GM12891 (cell line): Measurements from ENCODE around the gene POLR2E.

Source experiments
- DNase-seq: peaks from one replicate; pipeline ENCODE4 v3.0.0; 2011; ENCODE audit warnings: low spot score; ENCODE audit not compliant: insufficient read length
- FAIRE-seq: peaks from 2 replicates; lab custom pipeline; 2011; peaks lifted over from hg19 to GRCh38; lab: Jason Lieb, UNC
- PAX5 ChIP-seq: IDR thresholded peaks from 2 replicates; pipeline ENCODE4 v1.6.1; 2011; ENCODE audit warnings: low read length, moderate library complexity, mild to moderate bottlenecking; ENCODE audit not compliant: insufficient read depth, severe bottlenecking
- POLR2A ChIP-seq: IDR thresholded peaks from 2 replicates; pipeline ENCODE4 v1.6.1; 2011; ENCODE audit warnings: low read depth, low read length, control low read depth
- POLR2AphosphoS5 ChIP-seq: IDR thresholded peaks from 2 replicates; pipeline ENCODE4 v1.6.1; 2011; ENCODE audit warnings: low read depth, low read length, control low read depth
- POU2F2 ChIP-seq: IDR thresholded peaks from 2 replicates; pipeline ENCODE4 v1.6.1; 2011; ENCODE audit warnings: low read depth, mild to moderate bottlenecking, control low read depth, low read length, moderate library complexity
- SPI1 ChIP-seq: IDR thresholded peaks from 2 replicates; pipeline ENCODE4 v1.6.1; 2011; ENCODE audit warnings: low read depth, low read length, control low read depth
- TAF1 ChIP-seq: IDR thresholded peaks from 2 replicates; pipeline ENCODE4 v1.6.1; 2011; ENCODE audit warnings: low read depth, low read length, control low read depth

POLR2E gene

DNA sequence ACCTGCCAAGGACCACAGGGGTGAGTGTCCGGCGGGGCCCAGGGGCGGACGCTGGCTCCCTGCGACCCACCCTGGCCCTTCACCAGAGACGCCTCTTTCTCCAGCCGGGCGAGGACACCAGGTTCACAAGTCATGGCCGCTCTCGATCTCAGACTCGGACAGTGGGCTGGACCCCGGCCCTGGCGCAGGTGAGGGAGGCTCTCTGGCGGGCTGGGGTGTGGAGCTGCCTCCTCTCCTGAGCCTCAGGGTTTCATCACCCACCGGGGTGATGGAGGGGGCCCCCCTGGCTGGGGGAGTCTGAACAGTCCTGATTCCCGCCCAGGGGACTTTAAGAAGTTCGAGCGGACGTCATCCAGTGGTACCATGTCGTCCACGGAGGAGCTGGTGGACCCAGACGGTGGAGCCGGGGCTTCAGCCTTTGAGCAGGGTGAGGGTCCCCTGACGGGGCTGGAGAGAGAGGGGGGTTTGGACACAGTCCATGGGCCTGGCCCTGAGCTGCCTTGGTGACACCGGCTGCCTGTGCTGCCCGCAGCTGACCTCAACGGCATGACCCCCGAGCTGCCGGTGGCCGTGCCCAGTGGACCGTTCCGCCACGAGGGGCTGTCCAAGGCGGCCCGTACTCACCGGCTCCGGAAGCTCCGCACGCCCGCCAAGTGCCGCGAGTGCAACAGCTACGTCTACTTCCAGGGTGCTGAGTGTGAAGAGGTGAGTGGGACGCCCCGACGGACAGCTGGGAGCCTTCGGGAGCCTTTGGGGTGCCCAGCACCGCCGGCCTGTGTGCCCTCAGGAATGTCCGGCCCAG lies 14.6 kb downstream of the POLR2E start:
- no peak for TF ChIP-seq TAF1
- no peak; the same call in 1 of the 2 replicates for TF ChIP-seq POLR2AphosphoS5
- TF ChIP-seq POU2F2, result no peak
- TF ChIP-seq SPI1, result no peak
- no peak for TF ChIP-seq POLR2A
- TF ChIP-seq PAX5, result no peak
- DNase-seq (no peak), FAIRE-seq (no peak)

DNA sequence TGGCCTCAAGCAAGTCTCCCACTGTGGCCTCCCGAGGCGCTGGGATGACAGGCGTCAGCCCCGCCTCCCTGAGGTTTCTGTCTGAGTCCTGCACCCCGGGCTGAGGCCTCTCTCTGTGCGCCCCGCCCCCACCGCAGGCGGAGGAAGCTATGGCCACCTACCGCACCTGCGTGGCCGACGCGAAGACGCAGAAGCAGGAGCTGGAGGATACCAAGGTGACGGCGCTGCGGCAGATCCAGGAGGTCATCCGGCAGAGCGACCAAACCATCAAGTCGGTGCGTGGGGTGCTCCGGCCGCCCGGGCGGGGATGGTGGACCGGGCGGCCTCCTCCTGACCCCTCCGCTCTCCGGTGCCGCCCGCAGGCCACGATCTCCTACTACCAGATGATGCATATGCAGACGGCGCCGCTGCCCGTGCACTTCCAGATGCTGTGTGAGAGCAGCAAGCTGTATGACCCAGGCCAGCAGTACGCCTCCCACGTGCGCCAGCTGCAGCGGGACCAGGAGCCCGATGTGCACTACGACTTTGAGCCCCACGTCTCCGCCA lies 15.5 kb downstream of the POLR2E start:
- DNase-seq (no peak), FAIRE-seq (no peak)
- TF ChIP-seq SPI1 (no peak), POU2F2 (no peak), PAX5 (no peak), TAF1 (no peak), POLR2AphosphoS5 (no peak), POLR2A (no peak)

DNA sequence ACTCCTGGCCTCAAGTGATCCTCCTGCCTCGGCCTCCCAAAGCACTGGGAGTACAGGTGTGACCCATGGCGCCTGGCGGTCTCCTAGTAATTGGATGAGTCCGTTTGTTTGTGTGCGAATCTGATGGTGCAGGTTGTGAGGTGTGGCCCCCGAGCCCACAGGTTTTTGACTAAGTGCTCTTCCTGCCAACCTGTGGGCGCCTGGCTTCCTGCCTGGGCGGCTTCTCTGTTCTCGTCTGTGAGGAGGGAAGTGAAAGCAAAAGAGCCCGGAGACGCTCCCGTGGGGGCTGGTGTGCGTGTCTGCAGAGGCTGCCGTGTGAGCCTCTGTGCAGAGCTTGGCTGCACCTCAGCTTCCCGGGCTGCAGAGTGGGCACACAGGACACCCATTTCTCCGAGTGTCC lies 18.2 kb downstream of the POLR2E start:
- DNase-seq, result peak; percentile 95
- FAIRE-seq, result peak; percentile 88
- TF ChIP-seq POLR2AphosphoS5 (no peak), POU2F2 (no peak), TAF1 (no peak), PAX5 (peak; percentile 49), SPI1 (peak; percentile 97)

DNA sequence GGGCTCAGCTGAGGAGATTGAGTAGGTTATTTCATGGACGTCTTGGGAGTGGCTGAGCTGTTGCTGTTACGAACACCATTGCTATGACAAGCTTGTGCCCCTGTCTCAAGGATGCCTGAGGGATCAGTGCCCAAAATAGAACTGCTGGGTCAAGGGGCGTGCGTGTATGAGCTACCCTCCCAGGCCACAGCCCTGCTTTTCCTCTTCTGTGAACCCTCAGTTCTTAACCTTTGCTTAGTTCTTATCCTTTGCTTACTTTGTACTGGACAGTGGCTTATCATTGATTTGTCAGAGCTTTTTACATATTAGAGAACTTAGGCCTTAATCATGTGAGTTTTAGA lies 19.2 kb downstream of the POLR2E start:
- no peak for DNase-seq
- TF ChIP-seq PAX5, result no peak
- no peak for TF ChIP-seq TAF1
- FAIRE-seq, result no peak

DNA sequence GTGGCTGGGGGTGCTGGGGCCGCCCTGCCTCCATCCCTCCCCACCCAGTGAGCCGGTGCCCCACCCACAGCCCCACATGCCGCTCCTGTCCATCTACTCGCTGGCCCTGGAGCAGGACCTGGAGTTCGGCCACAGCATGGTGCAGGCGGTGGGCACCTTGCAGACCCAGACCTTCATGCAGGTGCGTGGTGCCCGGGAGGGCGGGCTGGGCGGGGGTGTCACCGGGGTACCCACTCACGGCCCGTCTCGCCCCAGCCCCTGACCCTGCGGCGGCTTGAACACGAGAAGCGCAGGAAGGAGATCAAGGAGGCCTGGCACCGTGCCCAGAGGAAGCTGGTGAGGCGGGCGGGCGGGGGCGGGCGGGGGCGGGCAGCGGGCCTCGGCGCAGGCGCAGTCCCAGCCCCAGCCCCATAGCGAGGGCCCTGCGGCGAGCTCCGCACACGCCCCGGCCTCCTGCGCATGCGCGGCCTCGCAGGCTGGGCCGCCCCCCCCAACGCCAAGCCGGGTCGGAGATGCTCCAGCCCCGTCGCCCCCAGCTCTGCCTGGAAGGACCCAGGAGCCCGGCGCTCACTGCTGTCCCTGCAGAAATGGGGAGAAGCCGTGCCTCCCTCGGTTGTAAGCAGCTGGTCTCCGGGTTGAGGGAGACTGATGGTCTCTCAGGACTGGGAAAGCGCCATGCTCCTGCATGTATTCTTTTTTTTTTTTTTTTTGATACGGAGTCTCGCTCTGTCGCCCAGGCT lies 20.5 kb downstream of the POLR2E start:
- peak; percentile 96 for DNase-seq
- TF ChIP-seq TAF1, result no peak
- TF ChIP-seq POLR2AphosphoS5, result no peak
- TF ChIP-seq PAX5, result no peak
- TF ChIP-seq POLR2A, result no peak
- TF ChIP-seq POU2F2, result no peak
- TF ChIP-seq SPI1, result no peak
- FAIRE-seq, result peak; percentile 84

DNA sequence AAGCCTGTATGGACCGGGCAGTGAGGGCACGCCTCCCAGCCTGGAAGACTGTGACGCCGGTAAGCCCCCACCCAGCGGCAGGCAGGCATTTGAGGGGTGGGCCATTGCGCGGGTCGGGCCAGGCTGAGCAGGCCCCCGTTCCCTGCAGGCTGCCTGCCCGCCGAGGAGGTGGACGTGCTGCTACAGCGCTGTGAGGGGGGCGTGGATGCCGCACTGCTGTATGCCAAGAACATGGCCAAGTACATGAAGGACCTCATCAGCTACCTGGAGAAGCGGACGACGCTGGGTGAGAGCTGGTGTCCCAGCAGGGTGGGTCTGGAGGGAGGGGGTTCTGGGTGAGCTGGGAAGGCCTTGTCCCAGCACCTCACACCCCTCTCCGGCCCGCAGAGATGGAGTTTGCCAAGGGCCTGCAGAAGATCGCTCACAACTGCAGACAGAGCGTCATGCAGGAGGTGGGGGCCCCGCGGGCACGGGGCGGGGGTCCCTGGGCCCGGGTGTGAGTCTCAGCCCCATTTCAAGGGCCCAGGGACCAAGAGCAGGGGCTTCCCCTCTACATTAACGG lies 21.1 kb downstream of the POLR2E start:
- DNase-seq (no peak), FAIRE-seq (no peak)
- TF ChIP-seq POU2F2, result no peak
- no peak for TF ChIP-seq POLR2A
- no peak for TF ChIP-seq POLR2AphosphoS5
- TF ChIP-seq PAX5, result no peak
- TF ChIP-seq SPI1, result no peak

DNA sequence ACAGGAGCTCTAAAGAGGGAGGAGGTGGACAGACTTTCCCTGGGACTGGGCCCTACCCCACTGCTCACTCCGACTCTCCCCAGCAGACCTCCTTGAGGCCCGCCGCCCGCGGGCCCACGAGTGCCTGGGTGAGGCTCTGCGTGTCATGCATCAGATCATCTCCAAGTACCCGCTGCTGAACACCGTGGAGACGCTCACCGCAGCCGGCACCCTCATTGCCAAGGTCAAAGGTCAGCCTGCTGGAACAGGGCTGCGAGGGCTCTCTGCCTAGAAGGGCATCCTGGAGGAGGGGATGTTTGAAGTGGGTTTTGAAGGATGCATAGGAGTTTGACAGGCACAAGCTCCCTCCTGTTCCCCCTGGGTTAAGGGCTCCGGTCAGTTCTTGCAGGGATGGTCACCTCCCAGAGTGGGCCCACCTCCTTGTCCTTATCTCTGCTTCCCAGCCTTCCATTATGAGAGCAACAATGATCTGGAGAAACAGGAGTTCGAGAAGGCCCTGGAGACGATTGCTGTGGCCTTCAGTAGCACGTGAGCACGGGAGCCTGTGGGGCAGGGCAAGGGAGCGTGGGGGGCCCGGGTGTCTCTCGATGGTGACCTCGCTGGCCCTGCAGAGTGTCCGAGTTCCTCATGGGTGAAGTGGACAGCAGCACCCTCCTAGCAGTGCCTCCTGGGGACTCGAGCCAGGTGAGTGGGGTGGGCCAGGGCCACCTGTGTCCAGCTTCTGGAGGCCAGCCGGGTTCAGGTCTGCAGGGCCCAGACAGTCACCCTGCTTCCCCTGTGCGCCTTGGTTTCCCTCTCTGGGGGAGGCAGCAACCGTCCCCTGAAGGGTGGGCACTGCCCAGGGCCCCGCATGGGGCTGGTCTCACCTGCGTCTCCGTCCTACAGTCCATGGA lies 21.9 kb downstream of the POLR2E start:
- no peak for DNase-seq
- TF ChIP-seq TAF1, result no peak
- TF ChIP-seq POU2F2, result no peak
- TF ChIP-seq POLR2A, result no peak
- no peak for TF ChIP-seq PAX5
- no peak for TF ChIP-seq SPI1
- no peak for TF ChIP-seq POLR2AphosphoS5
- no peak for FAIRE-seq

DNA sequence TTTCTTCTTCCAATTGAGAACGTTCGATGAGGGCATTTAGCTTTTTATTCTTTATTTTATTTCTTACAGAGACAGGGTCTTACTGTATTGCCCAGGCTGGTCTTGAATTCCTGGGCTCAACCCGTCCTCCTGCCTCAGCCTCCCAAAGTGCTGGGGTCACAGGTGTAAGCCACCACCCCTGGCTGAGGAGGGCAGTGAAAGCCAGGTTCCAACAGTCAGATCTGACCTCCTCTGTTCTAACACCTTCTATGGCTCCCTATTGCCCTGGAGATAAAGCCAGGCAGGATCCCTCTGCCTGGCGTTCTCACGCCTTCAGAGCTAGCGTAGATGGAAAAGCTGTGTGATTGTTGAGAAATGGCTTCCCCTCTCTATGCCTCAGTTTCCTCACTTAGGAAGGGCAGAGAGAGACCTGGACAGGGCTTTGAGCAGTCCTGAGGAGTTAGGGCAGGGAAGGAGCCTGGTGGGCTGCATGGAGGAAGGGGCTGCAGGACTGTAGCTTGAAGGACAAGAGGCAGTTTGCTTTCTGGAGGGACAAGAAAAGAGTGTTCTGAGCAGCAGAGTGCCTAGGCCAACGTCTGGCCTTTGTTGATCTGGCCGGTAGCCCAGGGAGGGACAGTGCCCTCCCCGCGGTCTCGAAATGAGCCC lies 22.7 kb downstream of the POLR2E start:
- FAIRE-seq (no peak), DNase-seq (no peak)
- TF ChIP-seq POLR2AphosphoS5 (no peak), POU2F2 (no peak), PAX5 (no peak), TAF1 (no peak), SPI1 (no peak), POLR2A (no peak)

DNA sequence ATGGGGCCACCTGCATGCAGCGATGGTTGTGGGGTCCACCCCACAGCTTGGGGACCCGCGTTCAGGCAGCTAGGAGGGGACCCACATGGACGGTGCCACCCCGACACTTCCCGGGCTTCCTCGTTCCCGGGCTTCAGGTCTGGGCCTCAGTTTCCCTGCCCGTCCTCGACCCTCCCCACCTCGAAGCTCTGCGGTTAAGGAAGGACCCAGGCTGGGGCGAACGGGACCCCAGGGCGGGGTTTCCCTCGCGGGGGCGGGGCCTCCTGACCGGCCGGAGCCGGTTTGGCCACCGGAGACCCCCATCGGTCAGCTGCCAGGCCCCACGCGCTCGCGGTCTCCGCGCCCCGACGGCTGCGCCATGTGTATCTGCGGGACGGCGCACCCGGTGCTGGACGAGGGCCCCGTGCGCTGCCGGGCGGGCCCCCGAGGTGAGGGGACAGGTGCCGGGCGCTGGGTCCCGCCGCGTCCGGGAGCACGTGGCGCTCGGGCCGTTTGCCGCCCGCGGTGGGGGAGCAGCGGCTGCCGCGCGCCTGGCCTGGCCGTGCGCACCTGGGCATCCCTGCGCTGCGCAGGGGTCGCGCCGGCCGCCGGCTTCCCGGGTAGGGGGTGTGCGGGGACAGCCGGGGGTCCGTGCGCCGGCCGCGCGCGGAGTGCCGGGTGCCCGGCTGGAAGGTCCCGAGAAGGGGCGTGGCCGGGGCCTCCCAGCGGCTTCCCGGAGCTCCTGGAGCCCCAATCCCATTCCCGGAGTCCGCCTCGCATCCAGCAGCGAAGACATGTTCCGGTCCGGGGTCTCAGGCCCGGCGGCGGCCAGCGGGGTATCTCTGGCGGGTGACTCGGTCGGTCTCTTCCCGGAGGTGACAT lies 24.0 kb downstream of the POLR2E start:
- TF ChIP-seq SPI1 (no peak), POLR2AphosphoS5 (no peak), POU2F2 (no peak), POLR2A (no peak), PAX5 (no peak), TAF1 (no peak)
- FAIRE-seq, result no peak
- DNase-seq, result no peak
